ENCODE data around the gene TIMM21. TPM values are rescaled to one million over a fixed set of nuclear protein-coding genes. Genes with fewer than 3 reads are reported as not detected.

TIMM21 gene
- total RNA-seq, 1 experiment from 2014 or later, result 44.9 TPM

DNA sequence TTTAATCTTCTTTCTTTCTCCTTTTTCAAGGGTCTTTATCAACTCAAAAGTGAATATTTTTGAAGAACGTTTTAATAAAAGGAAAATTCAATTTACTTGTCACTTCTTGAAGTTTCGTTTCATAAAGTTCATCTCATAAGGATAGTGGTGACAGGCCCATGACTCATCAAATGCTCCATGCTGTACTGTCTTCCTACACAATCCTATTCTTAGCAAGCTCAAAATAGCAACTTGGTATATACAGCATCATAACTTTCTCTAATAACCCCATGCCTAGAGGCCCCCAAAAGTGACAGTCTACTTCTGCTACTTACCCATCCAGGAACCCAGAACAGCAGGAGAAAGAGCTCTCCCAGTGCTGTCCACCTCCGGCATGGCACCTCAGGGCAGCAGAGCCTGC is 8.4 kb upstream of the TIMM21 start:
- Mint-ChIP-seq H3K4me3 (ENCODE audit: low read depth, unreplicated experiment) (no peak overlapping the region), H3K9me3 (ENCODE audit: low read depth, unreplicated experiment) (no peaks in the 10 kb centered on the region), H3K27ac (ENCODE audit: unreplicated experiment) (no peak overlapping the region), H3K27me3 (ENCODE audit: unreplicated experiment) (peaks cover 32% of the 10 kb centered on the region), H3K4me1 (ENCODE audit: low read depth, unreplicated experiment) (no peaks in the 10 kb centered on the region), H3K36me3 (ENCODE audit: insufficient read depth, unreplicated experiment) (no peaks in the 10 kb centered on the region)
- no TSS peak for BruUV-seq (replicated peaks)
- CTCF ChIA-PET, result interaction anchor here (0.6 kb wide), 1 partner anchor 1576 kb away, joined by 3 read pairs; no protein-coding TSS in a partner anchor
- intact Hi-C loops (cut with micrococcal nuclease; ENCODE audit: unreplicated experiment), result no loop called here
- TF ChIP-seq, protein P1, sequence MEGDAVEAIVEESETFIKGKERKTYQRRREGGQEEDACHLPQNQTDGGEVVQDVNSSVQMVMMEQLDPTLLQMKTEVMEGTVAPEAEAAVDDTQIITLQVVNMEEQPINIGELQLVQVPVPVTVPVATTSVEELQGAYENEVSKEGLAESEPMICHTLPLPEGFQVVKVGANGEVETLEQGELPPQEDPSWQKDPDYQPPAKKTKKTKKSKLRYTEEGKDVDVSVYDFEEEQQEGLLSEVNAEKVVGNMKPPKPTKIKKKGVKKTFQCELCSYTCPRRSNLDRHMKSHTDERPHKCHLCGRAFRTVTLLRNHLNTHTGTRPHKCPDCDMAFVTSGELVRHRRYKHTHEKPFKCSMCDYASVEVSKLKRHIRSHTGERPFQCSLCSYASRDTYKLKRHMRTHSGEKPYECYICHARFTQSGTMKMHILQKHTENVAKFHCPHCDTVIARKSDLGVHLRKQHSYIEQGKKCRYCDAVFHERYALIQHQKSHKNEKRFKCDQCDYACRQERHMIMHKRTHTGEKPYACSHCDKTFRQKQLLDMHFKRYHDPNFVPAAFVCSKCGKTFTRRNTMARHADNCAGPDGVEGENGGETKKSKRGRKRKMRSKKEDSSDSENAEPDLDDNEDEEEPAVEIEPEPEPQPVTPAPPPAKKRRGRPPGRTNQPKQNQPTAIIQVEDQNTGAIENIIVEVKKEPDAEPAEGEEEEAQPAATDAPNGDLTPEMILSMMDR (IDR thresholded peaks at IDR 0.05; ENCODE audit: unreplicated experiment), result no peak
- DNase-seq, result no peak

DNA sequence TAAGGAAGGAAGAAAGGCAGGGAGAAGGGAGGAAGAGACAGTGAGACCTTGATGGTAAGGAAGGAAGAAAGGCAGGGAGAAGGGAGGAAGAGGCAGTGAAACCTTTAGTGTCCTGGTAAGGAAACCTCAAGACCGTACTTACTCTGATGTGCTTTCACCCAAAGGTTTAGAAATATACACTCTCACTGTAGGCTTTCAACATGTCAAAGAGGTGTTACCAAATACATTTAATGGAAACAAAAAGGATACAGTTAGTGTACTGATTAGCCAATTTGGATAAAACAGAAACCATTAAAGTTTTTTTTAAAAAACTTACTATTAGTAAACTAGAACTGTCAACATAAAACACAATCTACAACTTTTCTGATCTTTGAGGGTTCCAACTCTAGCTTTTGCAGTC is 7.7 kb upstream of the TIMM21 start:
- DNase-seq, result no peak
- Mint-ChIP-seq H3K4me1 (ENCODE audit: low read depth, unreplicated experiment) (no peaks in the 10 kb centered on the region), H3K4me3 (ENCODE audit: low read depth, unreplicated experiment) (no peak overlapping the region), H3K9me3 (ENCODE audit: low read depth, unreplicated experiment) (no peaks in the 10 kb centered on the region), H3K27ac (ENCODE audit: unreplicated experiment) (no peak overlapping the region), H3K27me3 (ENCODE audit: unreplicated experiment) (peaks cover 32% of the 10 kb centered on the region), H3K36me3 (ENCODE audit: insufficient read depth, unreplicated experiment) (no peaks in the 10 kb centered on the region)
- intact Hi-C loops (cut with micrococcal nuclease; ENCODE audit: unreplicated experiment), result no loop called here
- TF ChIP-seq, protein P1 (IDR thresholded peaks at IDR 0.05; ENCODE audit: unreplicated experiment), result no peak
- CTCF ChIA-PET, result no interaction called here
- no TSS peak for BruUV-seq (replicated peaks)

DNA sequence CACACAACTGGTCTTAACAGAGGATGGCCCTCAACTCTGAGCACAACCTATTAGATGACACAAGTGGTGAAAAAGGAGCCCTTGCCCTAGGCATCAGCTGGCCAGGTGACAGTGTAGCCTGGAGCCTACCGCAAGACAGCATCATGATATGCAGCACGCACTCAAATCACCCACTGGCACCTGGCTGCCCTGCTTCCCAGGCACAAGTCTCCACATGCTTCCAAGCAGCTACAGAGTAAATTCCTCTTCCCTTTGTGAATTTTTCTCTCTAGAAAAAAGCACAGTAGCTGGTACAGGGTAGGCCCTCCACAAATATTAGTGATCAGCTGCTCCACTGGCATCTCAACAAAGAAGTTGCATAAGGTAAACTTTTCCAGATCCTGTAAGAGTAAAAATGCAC is 6.7 kb upstream of the TIMM21 start:
- Mint-ChIP-seq H3K4me1 (ENCODE audit: low read depth, unreplicated experiment) (peaks cover under 1% of the 10 kb centered on the region), H3K27ac (ENCODE audit: unreplicated experiment) (no peak overlapping the region), H3K9me3 (ENCODE audit: low read depth, unreplicated experiment) (no peaks in the 10 kb centered on the region), H3K36me3 (ENCODE audit: insufficient read depth, unreplicated experiment) (no peaks in the 10 kb centered on the region), H3K4me3 (ENCODE audit: low read depth, unreplicated experiment) (no peak overlapping the region), H3K27me3 (ENCODE audit: unreplicated experiment) (peaks cover 32% of the 10 kb centered on the region)
- DNase-seq, result no peak
- CTCF ChIA-PET, result no interaction called here
- no TSS peak for BruUV-seq (replicated peaks)
- TF ChIP-seq, protein P1 (IDR thresholded peaks at IDR 0.05; ENCODE audit: unreplicated experiment), result no peak
- intact Hi-C loops (cut with micrococcal nuclease; ENCODE audit: unreplicated experiment), result no loop called here

DNA sequence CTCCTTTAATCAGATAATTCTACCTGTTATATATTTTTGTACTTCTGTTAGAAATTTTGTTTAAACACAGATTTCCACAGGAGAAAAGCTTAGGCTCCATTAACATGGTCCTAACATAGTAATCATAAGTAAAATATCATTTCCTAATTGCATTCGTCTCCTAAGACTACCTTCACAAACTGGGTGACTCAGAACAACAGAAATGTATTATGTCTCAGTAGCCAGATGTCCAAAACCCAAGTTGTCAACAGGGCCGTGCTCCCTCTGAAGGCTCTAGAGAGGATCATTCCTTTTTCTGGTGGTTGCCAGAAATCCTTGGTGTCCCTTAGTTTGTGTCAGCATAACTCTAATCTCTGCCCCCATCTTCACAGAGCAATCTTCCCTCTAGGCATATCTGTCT is 6.1 kb upstream of the TIMM21 start:
- Mint-ChIP-seq H3K27ac (ENCODE audit: unreplicated experiment) (no peak overlapping the region), H3K9me3 (ENCODE audit: low read depth, unreplicated experiment) (no peaks in the 10 kb centered on the region), H3K4me3 (ENCODE audit: low read depth, unreplicated experiment) (no peak overlapping the region), H3K4me1 (ENCODE audit: low read depth, unreplicated experiment) (peaks cover 6% of the 10 kb centered on the region), H3K36me3 (ENCODE audit: insufficient read depth, unreplicated experiment) (peaks cover 5% of the 10 kb centered on the region), H3K27me3 (ENCODE audit: unreplicated experiment) (peaks cover 31% of the 10 kb centered on the region)
- TF ChIP-seq, protein P1 (IDR thresholded peaks at IDR 0.05; ENCODE audit: unreplicated experiment), result no peak
- no peak for DNase-seq
- no TSS peak for BruUV-seq (replicated peaks)
- CTCF ChIA-PET, result no interaction called here
- intact Hi-C loops (cut with micrococcal nuclease; ENCODE audit: unreplicated experiment), result no loop called here
